GM19099 (cell line): ENCODE results near the gene SLC27A5.

Experiments
- POLR2A ChIP-seq: IDR thresholded peaks from 3 replicates; pipeline ENCODE4 v1.6.1; 2011; ENCODE audit warnings: low read depth; ENCODE audit not compliant: insufficient read length; ENCODE audit errors: extremely low read depth

SLC27A5 gene

DNA sequence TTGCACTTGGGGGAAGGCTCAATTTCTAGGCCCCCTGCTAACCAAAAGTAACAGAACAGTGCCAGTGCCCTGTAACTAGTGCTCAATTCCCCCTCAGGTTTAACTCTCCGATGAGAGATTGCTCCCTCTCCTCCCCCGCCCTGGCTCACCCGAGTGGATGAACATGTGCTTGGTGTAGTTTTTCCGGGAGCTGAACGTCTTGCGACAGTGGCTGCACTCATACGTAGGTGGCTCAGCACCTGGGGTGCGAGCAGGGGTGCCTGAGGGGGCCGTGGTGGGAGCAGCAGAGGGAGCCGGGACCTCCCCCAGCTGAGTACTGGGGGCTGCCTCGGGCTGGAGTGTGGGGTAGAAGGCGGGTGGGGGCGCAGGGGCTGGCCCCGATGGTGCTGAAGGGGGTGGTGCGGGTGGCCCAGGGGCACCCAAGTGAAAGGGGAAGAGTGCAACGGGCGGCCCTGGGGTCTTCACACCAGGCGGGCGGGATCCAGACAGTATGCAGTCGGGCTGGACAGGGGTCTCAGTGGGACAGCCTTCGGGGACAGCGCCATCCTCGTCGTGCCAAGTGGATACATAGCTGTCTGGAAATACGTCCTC, 4.5 kb upstream of the SLC27A5 start:
- TF ChIP-seq POLR2A: no peak

GRCh38 chr19:58515259-58515658, 3.5 kb upstream of the SLC27A5 start:
- no peak for TF ChIP-seq POLR2A

DNA sequence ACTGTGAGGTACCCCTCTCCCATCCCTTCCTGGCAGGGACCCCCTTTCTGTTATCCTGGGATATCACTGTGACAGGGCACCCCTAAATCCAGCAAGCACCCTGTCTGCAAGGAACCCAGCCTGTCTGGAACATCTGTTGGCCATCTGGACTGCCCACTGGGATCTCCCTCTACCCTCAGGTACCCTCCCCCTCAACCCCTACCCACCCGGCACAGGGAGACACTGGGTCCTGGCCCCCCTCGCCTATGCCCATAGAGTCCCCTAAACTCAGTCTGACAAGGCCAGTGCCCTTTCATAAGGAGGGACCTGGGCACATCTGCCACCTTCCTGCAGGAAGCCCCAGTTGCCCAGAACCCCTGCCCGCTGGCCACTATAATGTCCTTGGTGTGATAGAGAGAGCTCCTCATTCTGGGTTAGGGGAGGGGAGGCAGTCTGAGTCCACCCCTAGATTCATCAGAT, 2.8 kb upstream of the SLC27A5 start:
- TF ChIP-seq POLR2A: no peak

DNA sequence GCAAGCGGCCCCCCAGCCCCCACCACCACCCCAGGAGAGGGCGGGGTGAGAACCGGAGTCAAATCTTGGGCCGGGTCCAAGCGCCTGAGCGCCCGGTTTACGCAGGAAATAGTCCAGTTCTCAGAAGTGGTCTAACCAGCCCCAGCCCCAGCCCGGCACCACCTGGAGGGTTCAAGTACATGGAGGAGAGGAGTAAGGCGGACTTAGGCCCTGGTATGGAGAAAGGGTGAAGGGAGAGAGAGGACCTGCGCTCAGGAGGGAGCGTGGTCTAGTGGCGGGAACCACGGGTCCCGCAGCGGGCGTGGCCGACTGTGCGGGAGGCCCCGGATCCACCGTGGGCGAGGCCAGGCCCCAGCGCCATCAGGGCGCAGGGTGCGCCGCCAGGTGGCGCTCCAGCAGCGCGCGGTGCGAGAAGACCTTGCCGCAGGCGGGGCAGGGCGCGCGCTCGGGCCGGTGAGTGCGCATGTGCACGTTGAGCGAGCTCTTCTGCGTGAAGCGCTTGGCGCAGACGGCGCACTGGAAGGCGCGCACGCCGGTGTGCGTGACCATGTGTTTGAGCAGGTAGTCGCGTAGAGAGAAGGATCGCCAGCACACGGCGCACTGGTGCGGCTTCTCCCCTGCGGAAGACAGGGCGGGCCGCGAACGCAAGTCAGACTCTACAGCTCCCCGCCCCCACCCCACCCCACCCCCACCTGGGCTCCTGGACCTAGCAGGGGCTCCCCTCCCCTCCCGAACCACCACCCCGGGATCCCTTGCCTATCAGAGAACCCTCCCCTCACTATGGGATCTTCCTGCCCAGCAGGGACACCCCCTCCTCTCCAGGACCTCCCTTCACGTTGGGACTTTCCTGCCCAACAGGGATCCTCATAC, 2.1 kb upstream of the SLC27A5 start:
- peak; percentile 85 for TF ChIP-seq POLR2A

DNA sequence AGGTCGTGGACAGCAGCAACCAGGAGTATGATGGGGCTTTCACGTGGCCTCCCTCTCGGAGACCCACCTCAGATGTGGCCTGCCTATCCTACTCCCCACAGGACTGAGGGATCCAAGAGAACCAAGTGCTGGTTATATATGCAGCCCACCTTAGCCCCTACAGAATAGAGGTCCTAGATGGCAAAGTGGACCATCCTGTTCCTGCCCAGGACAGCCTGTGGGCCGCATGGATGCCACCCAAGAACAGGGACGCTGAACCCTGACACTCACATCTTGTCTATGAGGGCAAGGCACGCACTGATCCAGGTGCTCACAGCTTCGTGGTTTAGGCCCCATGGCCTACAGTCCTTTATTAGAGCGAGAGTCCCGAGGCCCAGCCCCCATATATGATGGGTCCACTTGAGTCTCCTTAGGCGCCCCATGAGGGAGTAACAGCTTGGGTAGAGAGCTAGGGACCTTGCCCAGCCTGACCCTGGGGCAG, 1.5 kb upstream of the SLC27A5 start:
- no peak for TF ChIP-seq POLR2A

- no peak for TF ChIP-seq POLR2A
Measured at GRCh38 chr19:58510084-58510862, 1.5 kb downstream of the SLC27A5 start.

- TF ChIP-seq POLR2A: no peak
Measured at GRCh38 chr19:58509731-58510083, 2.1 kb downstream of the SLC27A5 start.

DNA sequence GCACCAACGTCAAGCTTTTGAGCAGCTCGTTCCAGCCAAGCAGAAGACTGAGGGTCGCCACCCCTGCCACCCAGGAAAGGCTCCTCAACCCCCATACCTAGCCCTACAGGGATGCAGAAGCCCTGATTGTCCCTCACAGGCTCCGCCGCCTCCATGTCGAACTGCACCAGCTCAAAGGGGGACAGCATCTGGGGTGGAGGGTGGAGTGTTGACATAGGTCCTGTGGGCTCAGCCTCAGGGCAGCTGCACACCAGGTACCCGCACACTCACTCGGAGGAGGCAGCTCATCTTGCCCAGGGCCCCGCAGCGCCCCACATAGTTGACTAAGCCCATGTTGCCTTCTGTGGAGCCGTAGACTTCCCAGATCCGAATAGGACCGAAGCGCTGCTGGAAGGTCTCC, 11.6 kb downstream of the SLC27A5 start:
- TF ChIP-seq POLR2A: no peak

DNA sequence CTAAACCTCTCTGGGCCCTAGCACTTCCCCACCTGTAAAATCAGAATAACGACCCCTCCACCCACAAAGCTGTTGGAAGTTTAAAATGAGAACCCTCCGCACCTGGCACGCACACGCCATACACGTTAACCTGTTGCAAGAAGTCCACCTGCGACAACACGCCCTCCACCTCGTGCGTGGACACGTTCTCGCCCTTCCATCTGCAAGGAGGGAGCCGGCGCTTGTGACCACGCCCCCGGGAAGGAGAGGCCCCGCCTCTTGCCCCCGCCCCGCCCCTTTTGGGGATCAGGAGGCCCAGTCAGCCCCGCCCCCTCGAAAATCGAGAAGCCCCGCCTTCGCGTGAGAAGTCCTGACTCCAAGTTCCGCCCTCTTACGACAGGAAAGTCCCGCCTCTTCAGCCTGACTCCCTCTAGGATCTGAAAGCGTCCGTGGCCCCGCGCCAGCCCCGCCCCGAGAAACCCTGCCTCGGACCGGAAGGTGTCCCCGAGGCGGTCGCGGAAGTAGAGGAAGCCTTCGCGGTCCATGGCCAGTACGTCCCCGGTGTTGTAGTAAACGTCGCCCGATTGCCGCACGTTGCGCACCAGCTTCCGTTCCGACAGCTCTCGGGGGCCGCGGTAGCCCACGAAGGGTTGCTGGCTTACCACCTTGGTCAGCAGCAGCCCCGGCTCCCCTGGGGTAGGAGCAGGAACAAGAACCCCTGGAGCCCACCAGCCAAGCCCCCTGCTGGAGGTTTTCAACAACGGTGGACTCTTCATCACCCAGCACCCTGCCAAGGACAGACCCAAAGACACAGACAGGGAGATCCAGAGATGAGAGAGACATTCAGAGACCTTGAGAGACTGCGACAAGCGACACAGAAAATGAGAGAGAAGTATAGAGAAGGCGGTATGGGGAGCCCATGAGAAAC, 12.5 kb downstream of the SLC27A5 start:
- TF ChIP-seq POLR2A: peak; percentile 78

DNA sequence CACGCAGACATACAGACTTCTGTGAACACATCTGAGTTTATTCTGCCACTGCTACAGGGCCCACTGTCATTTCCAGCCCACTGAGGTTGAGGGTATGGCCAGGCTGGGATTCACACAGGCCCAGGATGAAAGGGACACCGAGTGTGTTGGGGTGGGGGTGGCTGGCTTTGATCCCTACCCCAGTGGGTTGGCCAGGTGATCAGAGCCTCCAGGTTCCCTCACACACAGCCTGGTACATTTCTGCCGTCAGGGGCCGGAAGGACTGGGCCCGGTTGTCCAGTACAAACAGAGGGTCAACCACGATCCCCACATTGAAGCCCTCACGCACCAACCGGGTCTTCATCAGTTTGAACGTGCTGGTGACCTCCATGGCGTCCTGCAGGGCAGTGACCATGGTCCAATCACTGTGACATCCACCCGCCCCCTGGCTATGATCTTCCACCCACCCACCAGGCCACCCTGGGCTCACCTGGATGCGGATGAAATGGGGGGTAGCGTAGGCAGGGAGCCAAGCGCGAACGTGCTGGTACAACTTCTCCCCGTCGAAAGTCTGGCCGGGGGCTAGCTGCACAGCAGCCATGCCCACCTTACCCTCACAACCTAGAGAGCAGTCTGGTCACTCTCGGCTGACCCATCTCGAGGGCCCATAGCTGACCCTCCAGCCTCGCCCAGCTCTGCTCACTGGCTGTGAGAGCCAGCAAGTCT, 13.3 kb downstream of the SLC27A5 start:
- TF ChIP-seq POLR2A: no peak

DNA sequence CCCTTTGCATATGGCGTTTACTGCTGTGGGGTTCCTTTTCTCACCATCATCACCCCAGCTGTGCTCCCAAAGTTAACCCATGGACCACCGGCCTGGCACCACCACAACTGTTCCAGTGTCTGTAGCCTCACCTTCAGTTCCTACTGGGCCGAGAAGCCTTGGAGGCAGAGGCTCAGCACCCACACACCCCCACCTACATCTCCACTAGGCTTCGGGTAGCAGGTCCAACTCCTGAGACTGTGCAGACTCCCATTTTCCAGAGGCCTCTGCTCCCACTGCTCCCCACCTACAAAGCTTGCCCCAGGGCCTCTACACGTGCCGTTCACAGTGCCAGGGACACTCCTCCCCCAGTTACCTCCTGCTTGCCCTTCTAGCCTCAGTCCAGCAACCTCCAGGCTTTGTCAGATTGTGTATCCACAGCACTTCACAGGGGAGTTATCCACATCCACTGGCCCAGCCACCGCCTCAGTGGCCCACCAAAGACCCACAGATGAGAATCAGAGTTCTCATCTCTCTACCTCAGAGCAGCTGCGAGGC, 14.1 kb downstream of the SLC27A5 start:
- TF ChIP-seq POLR2A: no peak

DNA sequence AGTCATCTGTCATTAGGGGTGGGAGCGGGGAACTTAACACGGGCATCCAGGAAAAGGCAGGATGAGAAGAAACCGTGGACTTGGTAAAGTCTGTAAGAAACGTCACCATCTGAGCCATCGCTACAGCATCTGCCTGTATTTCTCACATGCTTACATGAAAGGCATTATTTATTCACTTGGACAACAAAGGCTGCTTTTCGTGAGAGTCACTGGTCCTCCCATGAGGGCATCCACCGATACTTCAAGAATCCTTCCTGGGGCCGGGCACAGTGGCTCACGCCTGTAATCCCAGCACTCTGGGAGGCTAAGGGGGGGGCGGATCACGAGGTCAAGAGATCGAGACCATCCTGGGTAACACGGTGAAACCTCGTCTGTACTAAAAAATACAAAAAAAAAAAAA, 19.5 kb downstream of the SLC27A5 start:
- no peak for TF ChIP-seq POLR2A

DNA sequence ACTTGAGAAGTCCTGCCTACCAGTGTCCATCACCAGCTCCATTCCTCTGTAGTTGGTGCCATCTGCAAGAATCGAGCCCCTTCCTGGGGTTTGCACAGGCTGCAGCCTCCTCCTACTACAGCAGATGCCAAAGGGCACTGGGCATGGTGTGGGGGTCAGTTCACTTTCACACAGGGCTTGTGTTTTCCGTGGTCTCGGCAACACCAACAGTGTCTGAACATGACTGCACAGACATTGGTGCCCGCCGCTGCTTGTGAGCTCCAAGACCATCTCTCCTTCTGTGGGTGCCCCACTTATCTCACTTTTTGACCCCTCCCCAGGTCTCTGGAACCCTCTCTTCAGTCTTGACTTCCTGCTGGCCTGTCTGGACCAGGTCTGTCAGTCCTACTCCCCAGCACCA, 20.4 kb downstream of the SLC27A5 start:
- no peak for TF ChIP-seq POLR2A

DNA sequence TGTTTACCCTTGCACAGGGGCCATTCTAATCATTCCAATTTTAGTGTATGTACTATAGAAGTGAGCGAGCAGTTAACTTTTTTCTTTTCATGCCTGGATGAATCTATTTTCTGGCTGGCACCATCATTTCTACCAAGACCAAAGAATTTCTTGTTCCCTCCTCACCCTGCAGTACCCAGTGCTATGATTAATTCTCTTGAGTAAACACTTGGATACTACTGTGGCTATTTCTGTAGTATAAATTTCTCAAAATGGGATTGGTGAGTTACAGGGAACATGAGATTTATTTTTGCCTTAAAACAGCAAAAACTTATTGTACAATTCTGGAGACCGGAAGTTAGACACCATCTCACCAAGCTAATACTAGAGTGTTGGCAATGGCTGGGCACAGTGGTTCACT, 28.0 kb downstream of the SLC27A5 start:
- TF ChIP-seq POLR2A: no peak
